NB4 (cell line): Measurements from ENCODE around the gene GSTA3.

Experiments used
- CTCF ChIP-seq: IDR thresholded peaks from one replicate; pipeline ENCODE4 v1.5.1; 2012; ENCODE audit warnings: low read depth, low read length
- MYC ChIP-seq: IDR thresholded peaks from 2 replicates; pipeline ENCODE4 v1.6.1; 2011; ENCODE audit warnings: low read depth, low read length
- POLR2A ChIP-seq: IDR thresholded peaks from 2 replicates; pipeline ENCODE4 v1.6.1; 2011; ENCODE audit warnings: mild to moderate bottlenecking; ENCODE audit not compliant: insufficient read length; ENCODE audit errors: extremely low read depth
- TF ChIP-seq, protein P1 (sequence below): IDR thresholded peaks from 2 replicates; pipeline ENCODE4 v1.6.1; 2011; ENCODE audit warnings: low read depth, low read length

- no peak for TF ChIP-seq CTCF
- TF ChIP-seq MYC, result no peak
- no peak for TF ChIP-seq POLR2A
- TF ChIP-seq, protein P1, sequence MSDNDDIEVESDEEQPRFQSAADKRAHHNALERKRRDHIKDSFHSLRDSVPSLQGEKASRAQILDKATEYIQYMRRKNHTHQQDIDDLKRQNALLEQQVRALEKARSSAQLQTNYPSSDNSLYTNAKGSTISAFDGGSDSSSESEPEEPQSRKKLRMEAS, result no peak
Observed at GRCh38 chr6:52946306-52946705, 36.8 kb upstream of the GSTA3 start.
